C4-2B (cell line): ENCODE results near the gene LCE1F.

Source experiments
- CTCF ChIP-seq: fragments of 450-650 bp; conservative IDR thresholded peaks from 2 replicates; pipeline ENCODE4 v1.5.1; 2017; ENCODE audit warnings: mild to moderate bottlenecking
- ZFX ChIP-seq: fragments of 450-650 bp; IDR thresholded peaks from 2 replicates; pipeline ENCODE4 v1.6.1; 2017

- TF ChIP-seq ZFX (no peak), CTCF (no peak)
Measured at GRCh38 chr1:152811671-152812070, 36.7 kb downstream of the LCE1F start, which contains the start of gene LCE1B.
